ENCODE measurements around the gene SLC26A8. TPM values are rescaled to one million over a fixed set of nuclear protein-coding genes. Genes with fewer than 3 reads are reported as not detected.

Gene SLC26A8
- total and polyA plus RNA-seq, 2 of the 13 experiments (the other 11 are each of a cell fraction or from before 2014, with no cell fraction given): 0.46 TPM; not detected in 1

GRCh38 chr6:36064770-36065396 lies 40.4 kb upstream of the SLC26A8 start (continued):
- TF ChIP-seq HMGXB4 (CRISPR knock-in tag; IDR thresholded peaks at IDR 0.05; ENCODE audit: borderline replicate concordance in 1 of 2, low read depth in 1 of 2): 0 out of 4 replicates have a peak, but pooled peaks have one; percentile 43 to 59
- TF ChIP-seq ZEB1 (IDR thresholded peaks at IDR 0.05; ENCODE audit: insufficient replicate concordance, low read depth): peak; percentile 84
- TF ChIP-seq ZNF644 (CRISPR knock-in tag; IDR thresholded peaks at IDR 0.05; ENCODE audit: low read depth): peak; percentile 90
- TF ChIP-seq YEATS2 (CRISPR knock-in tag; IDR thresholded peaks at IDR 0.05; ENCODE audit: borderline replicate concordance): peak; percentile 50; the same call in 1 of the 2 replicates
- TF ChIP-seq RERE (CRISPR knock-in tag; IDR thresholded peaks at IDR 0.05; ENCODE audit: low read depth): 0 out of 2 replicates have a peak, but pooled peaks have one; percentile 47
- peak; percentile 67; the same call in 1 of the 2 replicates for TF ChIP-seq PHF21A (CRISPR knock-in tag; IDR thresholded peaks at IDR 0.05)
- 0 out of 2 replicates have a peak, but pooled peaks have one; percentile 13 for TF ChIP-seq TFE3 (CRISPR knock-in tag; IDR thresholded peaks at IDR 0.05)
- TF ChIP-seq ZNF557 (CRISPR knock-in tag; IDR thresholded peaks at IDR 0.05): no peak
- no peak for TF ChIP-seq SSRP1 (CRISPR knock-in tag; IDR thresholded peaks at IDR 0.05)
- no peak for TF ChIP-seq ATF7 (IDR thresholded peaks at IDR 0.05)
- no peak for TF ChIP-seq ATF7 (CRISPR knock-in tag; IDR thresholded peaks at IDR 0.05)
- TF ChIP-seq ZNF883 (CRISPR knock-in tag; IDR thresholded peaks at IDR 0.05; ENCODE audit: not compliant biosample characterization): no peak
- 0 out of 2 replicates have a peak, but pooled peaks have one; percentile 30 for TF ChIP-seq NFKBIZ (CRISPR knock-in tag; IDR thresholded peaks at IDR 0.05)
- TF ChIP-seq SP1 (IDR thresholded peaks at IDR 0.05): no peak
- peak; percentile 15; the same call in 1 of the 2 replicates for TF ChIP-seq SP1 (CRISPR knock-in tag; IDR thresholded peaks at IDR 0.05)
- TF ChIP-seq SOX13 (IDR thresholded peaks at IDR 0.05): peak; percentile 52
- TF ChIP-seq SOX13 (CRISPR knock-in tag; conservative IDR thresholded peaks at IDR 0.05 in 1 of 2, IDR thresholded peaks at IDR 0.05 in 1 of 2): peak in 1 of 2 experiments; percentile 88; a peak in 2 of 4 replicates
- peak; percentile 36; the same call in 1 of the 2 replicates for TF ChIP-seq ZNF629 (CRISPR knock-in tag; conservative IDR thresholded peaks at IDR 0.05)
- peak; percentile 42; the same call in 1 of the 2 replicates for TF ChIP-seq HOXA3 (CRISPR knock-in tag; IDR thresholded peaks at IDR 0.05)
- 0 out of 2 replicates have a peak, but pooled peaks have one; percentile 40 for TF ChIP-seq ZNF607 (CRISPR knock-in tag; IDR thresholded peaks at IDR 0.05; ENCODE audit: borderline replicate concordance)
- TF ChIP-seq CERS6 (CRISPR knock-in tag; IDR thresholded peaks at IDR 0.05): no peak
